Neural progenitor cell (in vitro differentiated cells): ENCODE results near the gene MYO16.

Experiments
- EZH2 ChIP-seq: fragments of 200-600 bp; sonication (generic); IDR thresholded peaks from 2 replicates; pipeline ENCODE4 v1.6.1; 2017; ENCODE audit warnings: antibody characterized with exemption, mild to moderate bottlenecking, moderate library complexity
- EZH2phosphoT487 ChIP-seq: fragments of 200-600 bp; sonication (generic); IDR thresholded peaks from 2 replicates; pipeline ENCODE4 v1.6.1; 2017; ENCODE audit warnings: antibody characterized with exemption
- TF ChIP-seq, protein P1 (sequence below): fragments of 200-600 bp; sonication (generic); IDR thresholded peaks from 2 replicates; pipeline ENCODE4 v1.5.1; 2017; ENCODE audit warnings: antibody characterized with exemption, mild to moderate bottlenecking

- TF ChIP-seq, protein P1, sequence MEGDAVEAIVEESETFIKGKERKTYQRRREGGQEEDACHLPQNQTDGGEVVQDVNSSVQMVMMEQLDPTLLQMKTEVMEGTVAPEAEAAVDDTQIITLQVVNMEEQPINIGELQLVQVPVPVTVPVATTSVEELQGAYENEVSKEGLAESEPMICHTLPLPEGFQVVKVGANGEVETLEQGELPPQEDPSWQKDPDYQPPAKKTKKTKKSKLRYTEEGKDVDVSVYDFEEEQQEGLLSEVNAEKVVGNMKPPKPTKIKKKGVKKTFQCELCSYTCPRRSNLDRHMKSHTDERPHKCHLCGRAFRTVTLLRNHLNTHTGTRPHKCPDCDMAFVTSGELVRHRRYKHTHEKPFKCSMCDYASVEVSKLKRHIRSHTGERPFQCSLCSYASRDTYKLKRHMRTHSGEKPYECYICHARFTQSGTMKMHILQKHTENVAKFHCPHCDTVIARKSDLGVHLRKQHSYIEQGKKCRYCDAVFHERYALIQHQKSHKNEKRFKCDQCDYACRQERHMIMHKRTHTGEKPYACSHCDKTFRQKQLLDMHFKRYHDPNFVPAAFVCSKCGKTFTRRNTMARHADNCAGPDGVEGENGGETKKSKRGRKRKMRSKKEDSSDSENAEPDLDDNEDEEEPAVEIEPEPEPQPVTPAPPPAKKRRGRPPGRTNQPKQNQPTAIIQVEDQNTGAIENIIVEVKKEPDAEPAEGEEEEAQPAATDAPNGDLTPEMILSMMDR, result no peak
- TF ChIP-seq EZH2phosphoT487, result no peak
- no peak for TF ChIP-seq EZH2
These were observed 118.4 kb downstream of the MYO16 start for GRCh38 chr13:108747843-108748242.
